ENCODE results near the gene CABP7.

Gene CABP7

DNA sequence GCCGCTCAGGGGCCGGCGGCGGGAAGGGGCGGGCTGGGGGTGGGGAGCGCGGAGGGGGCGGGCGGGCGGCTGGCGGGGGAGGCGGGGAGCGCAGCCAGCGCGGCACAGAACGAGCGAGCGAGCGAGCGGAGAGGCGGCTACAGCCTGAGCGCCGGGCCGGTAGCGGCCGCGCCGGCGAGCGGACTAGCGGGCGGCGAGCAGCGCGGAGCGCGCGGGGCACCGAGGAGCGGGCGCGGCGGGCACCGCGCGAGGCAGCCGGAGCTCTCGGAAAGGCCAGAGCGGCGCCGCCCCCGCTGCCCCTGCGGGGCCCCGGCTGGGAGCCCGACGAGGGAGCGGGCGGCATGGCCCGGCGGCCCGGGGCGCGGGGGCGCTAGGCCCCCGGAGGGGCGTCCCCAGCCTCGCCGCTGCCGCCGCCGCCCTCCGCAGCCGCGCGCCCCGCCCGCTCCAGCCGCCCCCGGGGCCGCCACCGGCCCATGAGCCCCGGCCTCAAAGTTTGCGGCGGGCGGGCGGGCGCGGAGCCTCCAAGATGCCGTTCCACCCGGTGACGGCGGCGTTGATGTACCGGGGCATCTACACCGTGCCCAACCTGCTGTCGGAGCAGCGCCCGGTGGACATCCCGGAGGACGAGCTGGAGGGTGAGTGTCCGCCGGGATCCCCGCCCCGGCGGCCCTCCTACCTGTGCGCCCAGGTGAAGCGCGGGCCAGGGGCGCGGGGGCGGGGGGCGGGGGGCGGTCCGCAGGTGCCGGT, at the start of gene CABP7:
Gene CABP7 (plus strand): TSS at position 105 of the 747 bp plus-strand sequence. CDS start 422 bp downstream, at position 527.
- DNase-seq, result no peak

DNA sequence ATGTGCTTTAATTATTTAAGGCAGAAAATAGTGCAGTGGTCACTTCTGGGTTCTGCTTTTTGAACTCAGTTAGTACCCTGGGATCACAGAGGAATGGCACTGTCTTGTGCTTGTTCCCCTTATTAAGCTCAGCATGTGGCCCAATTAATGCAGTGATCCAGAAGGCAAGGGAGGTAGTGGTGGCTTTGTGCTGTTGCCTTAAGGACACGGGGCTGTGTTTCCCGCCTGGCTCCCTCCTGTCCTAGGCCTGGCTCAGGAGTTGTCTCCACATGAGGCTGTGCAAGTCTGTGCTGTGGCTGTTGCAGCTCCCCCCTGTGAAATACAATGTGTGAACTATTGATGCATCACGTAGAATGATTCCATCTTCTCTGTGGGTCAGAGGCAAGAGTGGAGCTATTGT, 49.2 kb upstream of the CABP7 start:
- no peak for DNase-seq

DNA sequence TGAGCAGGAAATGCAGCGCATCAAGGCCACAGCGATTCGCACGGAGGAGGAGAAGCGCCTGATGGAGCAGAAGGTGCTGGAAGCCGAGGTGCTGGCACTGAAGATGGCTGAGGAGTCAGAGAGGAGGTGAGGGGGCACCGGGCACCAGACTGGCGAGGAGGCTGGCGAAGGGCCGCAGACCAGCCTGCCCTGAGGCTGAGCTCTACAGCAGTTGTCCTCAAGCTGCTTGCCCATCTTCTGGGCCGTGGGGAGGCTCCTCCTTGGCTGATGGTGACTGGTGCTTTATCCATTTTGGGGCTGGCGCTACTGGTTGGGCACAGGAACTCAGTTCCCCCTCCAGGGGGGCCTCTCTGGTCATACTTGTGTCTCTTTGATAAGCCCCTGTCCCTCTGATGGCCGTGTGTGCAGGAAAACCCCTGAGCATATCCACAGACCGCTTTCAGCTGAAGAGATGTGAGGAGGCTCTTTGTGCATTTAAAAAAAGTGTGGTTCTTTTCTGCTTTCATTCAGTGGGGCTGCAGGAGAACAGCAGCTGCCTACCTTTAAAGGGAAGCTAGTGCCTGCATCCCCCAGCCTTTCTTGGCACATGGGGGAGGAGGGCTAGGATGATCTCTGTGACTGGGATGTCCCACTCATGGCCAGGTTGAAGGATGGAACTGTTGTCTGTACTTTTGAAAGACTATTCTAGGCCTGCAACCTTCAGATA, 46.3 kb upstream of the CABP7 start:
- DNase-seq, result no peak

DNA sequence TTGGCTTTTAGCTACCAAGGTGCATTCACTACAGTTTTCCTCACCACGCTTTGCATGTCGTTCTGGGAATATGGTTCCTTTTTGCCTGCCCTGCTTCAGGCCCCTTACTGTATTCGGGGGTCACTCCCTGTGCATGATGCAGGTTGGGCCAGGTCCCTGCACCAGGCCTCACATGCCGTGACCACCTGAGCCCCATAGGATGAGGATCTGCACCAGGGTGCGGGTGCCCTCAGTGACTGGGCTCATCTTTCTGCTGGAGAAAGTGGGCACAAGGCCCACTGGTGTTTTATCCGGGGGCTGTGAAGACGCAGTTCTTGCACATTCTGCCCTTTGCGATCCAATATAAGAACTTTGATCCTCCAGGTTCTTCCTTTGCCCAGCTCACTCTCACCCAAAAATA, 45.7 kb upstream of the CABP7 start:
- DNase-seq, result no peak

DNA sequence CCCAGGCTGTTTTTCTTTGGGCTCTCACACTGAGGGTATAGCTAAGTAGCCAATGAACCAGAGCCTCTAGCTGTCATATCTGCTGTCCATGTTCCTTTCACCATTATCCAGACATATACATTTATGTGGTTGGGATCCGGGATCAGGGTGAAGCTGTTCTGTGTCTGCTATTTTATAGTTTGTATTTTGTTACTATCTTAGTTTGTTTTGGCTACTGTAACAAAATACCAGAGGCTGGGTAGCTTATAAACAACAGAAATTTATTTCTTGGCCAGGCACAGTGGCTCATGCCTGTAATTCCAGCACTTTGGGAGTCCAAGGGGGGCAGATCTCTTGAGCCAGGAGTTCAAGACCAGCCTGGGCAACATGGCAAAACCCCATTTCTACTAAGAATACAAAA, 40.5 kb upstream of the CABP7 start:
- DNase-seq, result no peak

DNA sequence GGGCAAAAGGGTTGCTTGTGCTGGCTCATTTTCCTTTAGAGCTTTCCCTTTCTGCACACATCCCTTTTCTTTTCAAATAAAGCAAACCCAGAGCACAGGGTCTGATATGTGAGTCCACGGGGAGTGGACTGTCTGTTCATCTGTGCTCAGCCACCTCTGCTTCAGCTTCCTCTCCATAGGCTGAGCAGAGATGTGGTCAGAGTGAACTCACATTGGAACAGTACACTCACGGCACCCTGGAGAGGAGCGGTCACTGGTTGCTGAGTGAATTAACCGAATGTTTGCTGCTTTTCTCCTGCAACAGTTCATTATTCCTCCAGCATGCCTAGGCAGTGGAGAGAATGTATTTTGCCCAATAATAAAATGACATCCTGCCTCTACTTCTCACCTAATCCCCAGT, 36.3 kb upstream of the CABP7 start:
- DNase-seq, result no peak

DNA sequence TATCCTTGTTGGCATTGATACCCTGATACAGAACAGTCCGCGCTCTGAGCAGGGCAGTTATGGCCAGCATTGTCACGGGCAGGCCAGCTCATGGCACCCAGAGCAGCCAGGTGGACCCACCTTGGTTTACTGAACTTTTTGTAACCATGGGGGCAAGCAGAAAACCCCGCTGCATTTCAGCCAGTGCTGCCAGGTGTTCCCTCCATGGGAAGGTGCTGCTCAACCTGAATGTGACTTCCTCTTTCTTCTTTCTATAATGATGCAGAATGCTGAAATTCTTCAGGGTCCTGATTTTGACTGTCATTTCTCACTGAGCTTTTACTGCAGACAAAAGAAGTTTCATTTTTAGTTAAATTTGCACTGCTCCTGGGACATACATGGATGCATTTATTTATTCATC, 35.6 kb upstream of the CABP7 start:
- DNase-seq, result no peak

DNA sequence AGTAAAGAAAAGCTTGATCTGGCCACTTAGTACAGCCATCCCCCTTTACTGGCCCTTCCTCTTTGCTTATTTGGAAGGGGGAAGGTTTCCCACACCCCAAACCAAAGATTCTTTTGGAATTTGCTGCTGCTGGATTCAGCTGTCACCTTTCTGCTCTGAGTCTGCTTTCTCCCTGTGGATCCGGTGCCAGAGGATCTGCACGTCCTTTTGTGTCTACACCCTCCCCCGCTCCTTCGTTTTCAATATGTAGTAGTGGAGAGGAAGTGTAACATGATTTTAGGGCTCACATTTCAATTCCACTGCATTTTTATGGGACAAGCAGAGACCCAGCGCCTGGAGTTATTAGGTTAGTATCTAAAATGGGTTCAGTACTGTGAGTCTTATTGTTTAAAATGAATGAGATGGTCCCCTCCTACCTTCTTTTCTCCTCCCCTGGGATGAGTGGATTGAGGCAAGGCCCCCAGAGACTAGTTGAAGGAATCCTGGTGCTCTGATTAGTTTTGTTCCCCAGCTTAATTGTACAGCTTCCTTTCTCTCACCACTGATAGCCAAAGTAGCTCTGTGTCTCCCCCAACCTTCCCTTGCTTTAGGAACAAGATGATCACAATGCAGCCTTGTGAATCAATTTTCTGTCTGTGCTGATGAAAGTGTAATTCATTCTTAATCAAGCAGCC, 30.5 kb upstream of the CABP7 start:
- peak; percentile 46 for DNase-seq

DNA sequence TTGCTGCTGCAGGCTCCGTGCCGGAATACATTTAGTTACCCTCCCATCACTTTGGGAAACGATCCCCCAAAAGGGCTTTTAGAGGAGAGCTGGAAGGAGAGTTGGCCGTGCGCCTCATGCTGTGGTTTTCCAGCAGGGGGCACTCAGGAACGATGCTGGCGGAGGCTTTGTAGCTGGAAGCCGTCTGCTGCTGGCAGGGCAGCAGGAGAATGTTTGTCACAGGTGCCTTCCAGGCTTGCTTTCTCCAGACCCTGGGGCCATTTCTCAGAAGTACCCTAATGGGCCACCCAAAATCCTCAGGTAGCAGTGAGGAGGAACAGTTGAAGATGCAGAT, 30.0 kb upstream of the CABP7 start:
- DNase-seq, result peak; percentile 10

DNA sequence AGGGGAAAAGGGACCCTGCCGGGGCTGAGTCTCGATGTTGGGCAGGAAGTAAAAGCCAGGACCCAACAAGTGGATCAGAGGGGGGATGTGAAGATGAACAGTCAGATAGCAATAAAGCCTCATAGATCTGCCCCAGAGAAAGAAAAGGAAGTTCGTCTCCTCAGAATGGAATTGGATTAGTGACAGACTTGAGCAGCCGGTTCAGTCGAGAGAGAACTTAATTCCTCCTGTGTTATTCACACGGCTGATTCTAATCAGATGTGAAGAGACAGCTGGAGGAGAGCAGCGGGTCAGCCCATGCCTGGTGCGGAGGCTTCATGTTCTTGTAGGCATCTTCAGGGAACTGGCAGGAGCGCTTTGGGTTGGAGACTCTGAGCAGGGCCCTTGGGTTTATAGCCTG, 29.3 kb upstream of the CABP7 start:
- DNase-seq, result no peak

DNA sequence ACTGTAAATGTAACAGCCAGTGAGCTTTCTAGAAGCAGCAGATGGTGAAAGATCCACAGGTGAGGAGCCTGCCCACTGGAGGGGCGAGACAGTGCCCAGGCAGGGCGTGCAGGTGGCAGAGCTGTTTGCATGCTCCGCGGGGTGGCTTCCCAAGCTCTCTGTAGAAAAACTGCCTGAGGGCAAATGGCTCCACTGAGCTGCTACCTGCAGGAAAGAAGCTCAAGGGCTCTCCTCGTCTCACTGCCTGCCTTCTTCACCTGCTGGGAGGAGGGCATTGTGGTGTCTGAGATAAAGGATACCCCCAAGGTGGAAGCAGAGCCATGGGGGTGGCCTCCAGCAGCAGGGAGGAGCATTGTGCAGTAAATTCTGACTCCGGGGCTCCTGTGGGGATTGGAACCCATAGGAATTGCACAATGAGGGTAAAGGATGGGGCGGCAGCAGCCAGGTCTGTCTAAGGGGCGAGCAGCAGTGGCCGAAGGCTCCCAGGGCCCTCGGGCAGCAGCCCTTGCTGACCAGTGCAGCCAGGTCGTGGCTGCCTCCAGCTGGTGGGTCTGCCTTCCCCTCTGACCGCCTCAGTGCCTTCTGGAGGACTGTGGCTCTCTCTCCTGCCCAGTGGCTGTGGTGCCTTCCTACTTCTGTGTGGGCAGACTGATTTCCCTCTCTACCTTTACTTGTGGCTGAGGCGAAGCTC, 28.0 kb upstream of the CABP7 start:
- DNase-seq, result no peak

DNA sequence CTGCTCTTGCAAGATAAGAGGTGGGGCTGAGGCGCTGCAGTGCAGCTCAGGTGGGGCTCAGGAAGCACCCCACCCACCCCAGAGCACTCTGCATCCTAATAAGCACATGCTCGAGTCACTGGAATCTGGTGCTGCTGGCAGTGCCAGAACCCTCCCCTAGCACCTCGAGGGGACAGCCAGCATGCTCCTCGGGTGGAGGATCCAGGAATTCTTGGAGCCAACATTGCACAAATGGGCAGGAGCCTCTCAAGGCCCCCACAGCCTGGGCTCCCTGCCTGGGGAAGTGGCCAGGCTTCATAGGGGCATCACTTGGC, 27.5 kb upstream of the CABP7 start:
- DNase-seq, result no peak

DNA sequence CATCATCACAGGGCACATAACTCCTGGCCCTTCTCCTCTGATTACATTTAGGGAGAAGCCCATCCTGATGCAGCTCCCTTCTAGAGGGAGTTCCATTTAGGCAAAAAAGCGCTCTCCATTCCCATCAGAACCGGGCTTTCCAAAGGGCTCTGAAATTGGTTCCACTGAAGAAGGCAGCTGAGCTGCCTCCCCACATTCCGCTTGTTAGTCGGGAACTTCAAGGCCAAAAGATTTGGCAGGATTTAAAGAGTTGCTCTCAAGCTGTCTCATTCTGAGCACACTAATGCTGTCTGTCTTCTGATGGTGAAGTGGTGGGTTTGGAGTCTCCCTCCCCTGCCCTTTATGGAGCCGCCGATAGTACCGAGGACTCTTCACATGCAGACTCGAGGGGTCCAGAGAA, 26.6 kb upstream of the CABP7 start:
- DNase-seq, result no peak

DNA sequence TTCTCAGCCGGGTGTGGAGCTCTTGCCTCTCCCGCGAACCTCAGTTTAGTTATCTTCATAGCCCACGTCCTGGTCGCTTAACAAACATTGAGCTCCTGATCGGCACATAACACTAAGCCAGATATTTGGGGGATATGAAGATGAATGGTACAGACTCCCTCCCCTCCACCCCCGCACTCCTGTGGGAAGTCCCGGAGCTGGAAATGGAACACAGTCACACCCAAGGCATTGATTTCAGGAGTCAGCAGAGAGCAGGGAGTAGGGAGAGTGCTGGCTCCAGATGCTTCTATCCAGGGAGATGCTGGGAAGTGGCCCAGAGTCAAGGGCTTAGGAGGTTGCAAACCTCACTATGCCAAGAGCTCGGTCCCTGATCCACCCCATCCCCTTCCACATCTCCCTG, 26.1 kb upstream of the CABP7 start:
- DNase-seq, result no peak

DNA sequence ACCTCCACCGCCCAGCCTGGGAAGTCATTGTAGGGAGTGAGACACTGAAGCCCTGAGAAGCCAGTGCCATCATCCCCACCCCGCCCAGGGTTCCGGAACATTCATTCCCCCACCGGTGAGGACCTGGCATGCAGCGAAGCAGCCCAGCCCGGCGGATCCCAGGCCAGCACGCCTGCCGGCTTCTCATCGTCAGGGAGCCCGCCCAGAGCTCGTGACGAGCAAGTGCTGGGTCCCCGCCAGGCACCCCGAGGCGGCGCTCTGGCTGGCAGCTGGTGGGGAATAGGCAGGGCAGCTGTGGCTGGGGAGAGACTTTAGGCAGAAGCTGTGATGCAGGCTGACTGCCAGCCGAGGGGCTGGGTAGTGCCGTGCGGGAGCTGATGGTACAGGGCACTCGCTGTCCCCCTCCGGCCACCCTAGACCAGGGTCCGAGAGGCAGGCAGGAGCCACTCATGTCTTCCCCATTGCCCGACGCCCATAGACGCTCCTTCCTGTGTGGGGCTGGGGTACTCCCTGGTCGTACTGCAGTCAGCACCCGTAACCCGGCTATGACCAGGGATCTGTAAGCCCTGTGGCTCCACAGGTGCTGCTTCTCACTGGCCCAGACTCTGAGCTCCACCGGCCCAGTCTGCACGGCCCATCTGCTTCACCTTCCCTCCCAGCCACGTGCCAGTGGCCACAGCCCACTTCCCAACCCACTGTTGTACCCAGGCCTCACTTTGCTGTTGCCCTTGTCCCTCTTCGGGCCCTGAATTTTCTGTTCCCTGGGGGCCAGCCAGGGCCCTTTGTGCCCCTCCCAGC, 24.5 kb upstream of the CABP7 start:
- no peak for DNase-seq

DNA sequence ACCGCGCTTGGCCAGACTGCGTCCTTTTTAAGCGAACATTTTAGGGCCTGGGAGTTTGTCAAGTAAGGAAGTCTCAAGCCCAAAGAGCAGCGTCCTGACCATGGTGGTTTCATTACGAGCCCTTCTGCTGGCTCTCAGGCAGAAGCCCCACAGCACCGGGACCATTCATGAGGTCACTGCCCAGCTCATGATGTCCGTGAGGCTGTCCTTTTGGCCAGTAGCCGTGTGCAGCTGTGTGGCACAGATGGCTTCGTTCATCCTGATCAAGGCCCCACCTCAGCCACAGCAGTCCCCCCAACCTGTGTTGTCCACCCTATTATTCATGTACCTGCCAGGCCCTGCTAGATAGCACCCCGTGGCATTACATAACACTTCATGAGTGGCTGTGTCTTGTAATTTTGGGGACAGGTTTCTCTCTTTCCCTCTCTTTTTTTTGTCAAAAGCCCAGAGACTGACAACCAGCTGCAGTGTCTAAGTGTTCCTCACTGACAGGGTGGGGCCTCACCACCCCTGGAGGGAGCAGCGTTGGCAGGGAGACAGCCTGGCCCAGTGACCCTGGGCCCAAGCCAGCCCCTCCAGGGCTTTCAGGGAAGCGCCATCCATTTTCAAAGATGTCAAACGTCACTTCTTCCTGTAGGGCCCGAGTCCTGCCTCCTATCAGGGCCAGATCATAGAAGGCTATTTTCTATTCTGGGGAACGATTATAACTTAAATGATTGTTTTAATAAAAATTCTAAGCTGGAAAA, 21.8 kb upstream of the CABP7 start:
- DNase-seq, result no peak

DNA sequence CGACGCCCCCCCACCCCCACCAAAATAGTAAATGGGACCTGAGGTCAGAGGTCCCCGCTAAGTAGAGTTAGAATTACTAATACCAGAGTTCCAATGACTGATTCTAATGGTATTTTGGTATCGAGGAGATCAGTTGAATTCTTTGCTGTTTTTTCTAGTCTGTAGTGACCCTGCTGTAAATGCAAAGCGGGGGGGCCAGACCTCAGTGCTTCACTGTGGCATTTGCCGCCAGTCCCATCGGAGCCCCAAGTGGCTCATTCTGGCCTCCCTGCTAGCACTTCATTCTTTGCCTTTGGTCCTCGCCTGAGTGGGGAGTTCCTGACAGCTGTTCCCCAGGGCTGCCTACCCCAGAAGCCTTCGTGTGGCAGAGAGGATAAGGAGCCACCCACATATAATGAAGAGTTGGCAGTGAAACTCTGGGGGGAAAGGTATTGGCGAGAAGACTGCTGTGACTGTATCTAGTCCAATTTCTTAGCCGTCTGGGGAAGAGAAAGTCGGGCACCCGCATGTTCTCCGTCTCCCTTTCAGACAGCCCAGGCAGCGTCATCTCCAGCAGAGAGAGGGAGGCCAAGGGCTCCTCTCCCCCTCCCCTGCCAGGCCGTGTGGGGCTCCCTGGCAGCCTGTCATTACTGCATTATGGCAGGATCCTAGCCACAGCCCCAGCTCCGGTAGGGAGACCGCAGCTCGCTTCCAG, 19.4 kb upstream of the CABP7 start:
- DNase-seq, result no peak

DNA sequence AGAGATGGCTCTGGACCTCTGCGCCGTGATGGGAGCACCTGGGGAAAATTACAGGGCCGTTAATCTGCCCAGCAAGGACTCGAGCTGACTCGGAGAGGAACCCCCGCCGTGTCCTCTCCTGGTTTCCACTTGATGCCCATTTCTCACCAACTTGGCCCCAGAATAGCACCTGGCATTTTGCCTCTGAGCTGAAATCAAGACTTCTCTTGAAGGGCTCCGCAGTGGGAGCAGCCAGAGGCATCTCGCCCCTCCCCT, 19.0 kb upstream of the CABP7 start:
- no peak for DNase-seq

DNA sequence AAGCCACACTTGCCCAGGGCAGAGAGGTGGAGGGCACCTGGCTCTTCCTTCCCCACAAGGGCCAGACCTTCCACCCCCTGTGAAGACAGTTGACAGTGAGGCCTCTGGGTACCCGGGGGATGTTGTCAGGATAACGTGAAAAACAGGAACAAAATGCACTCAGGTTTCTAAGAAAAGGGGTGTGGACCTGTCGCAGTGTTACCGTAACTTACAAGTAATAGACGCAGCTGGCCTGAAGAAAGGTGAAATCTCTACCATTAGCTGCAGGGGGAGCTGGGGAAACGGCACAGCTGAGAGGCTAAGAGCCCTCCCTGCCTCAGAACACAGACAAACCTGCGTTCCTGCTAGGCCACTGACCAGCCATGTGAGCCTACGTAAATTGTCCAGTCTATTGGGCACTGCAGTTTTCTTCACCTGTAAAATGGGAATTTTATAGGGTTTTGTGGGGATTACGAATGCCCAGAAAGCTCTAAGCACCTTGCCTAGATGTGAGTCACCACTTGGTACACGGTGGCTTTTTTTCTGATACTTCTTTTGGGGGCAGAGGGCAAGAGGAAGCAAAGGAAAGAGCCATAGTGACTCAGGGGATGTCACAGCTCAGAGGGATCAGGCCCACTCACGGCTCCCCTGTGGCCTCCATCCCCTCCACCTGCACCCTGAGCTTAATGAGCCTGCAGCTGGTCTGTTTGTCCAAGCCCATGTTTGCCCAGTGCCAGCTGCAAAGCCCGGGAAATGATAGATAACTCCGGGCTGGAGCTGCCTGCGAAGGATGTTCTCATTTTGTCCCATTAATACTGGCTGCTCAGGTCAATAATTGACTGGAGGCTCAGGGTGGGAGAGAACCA, 18.4 kb upstream of the CABP7 start:
- peak; percentile 34 for DNase-seq

DNA sequence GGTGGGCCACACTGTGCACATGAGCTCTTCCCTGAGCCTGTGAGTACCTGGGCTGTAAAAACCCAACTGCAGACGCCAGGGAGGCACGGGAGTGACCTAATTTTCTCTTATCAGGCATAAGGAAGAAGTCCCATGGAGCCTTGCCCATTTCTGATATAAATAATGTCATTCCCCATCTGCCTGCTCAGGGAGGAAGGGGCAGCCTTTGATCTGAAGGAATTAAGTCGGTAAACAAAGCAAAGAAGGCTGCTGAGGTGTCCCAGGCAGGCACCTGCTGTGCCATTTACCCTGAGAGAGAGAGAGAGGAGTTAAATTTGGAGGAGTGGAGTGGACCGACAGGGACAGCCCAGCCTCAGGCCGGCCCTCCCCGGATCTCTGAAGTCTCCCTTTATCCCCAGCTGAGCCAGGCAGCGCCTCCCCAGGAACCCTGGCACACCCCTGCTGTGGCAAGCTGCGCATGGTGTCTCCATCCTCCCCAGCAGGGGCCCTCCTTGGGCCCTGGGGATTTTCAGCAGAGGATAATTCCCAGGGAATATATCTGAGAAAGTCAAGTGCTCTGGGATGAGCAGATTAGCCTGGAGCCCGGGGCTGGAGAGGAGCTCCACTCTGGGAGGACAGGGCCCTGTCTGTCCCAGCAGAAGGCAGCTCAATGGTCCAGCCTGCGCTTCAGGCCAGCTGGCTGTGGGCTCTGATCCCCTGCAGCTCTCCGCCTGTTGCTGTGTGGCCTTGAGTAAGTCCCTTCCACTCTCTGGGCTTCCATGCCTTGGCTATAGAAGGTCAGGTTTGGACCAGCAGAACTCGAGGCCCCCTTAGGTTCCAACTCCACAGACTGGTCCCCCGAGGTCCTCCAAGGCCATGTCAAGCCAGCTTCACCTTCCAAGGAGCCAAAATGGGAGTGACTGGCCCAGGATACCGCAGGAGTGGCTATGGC, 17.5 kb upstream of the CABP7 start:
- no peak for DNase-seq
